Memory B cell (primary cell): Measurements from ENCODE around the gene CAPN10.
A peak's percentile ranks its signal among the peaks of the same experiment; 100 is the strongest.

Experiments
- ATAC-seq: fragments of 150-1000 bp; cut with Tn5 transposase; 2 replicates; pipeline ENCODE4 v1.10.0; 2021; ENCODE audit warnings: low read depth, mild to moderate bottlenecking, moderate library complexity
- DNase-seq, 2 donors: peaks; one replicate each; pipeline ENCODE4 v3.0.0; 2022; ENCODE audit warnings: low spot score in 2 of 2
- H3K27ac Mint-ChIP-seq: one replicate; pipeline ENCODE4 v1.8.0; 2022; ENCODE audit warnings: mild to moderate bottlenecking, moderate library complexity, mixed read lengths
- H3K27me3 Mint-ChIP-seq: one replicate; pipeline ENCODE4 v1.8.0; 2022; ENCODE audit warnings: mixed read lengths
- H3K36me3 Mint-ChIP-seq: one replicate; pipeline ENCODE4 v1.8.0; 2022; ENCODE audit warnings: mild to moderate bottlenecking, mixed read lengths
- H3K4me1 Mint-ChIP-seq: one replicate; pipeline ENCODE4 v1.8.0; 2022; ENCODE audit warnings: mixed read lengths
- H3K4me3 Mint-ChIP-seq: one replicate; pipeline ENCODE4 v1.8.0; 2022; ENCODE audit warnings: mild to moderate bottlenecking, moderate library complexity, mixed read lengths
- H3K9me3 Mint-ChIP-seq: one replicate; pipeline ENCODE4 v1.8.0; 2022; ENCODE audit warnings: mixed read lengths

CAPN10 gene

GRCh38 chr2:240575101-240575965 lies 11.2 kb upstream of the CAPN10 start:
- Mint-ChIP-seq H3K9me3 (no peaks in the 10 kb centered on the region), H3K4me1 (peaks cover 21% of the 10 kb centered on the region), H3K36me3 (peaks cover 15% of the 10 kb centered on the region), H3K27me3 (no peaks in the 10 kb centered on the region), H3K27ac (no peak overlapping the region), H3K4me3 (no peak overlapping the region)
- no peak for ATAC-seq
- no peak for DNase-seq

- DNase-seq (no peak), ATAC-seq (no peak)
- H3K27me3 Mint-ChIP-seq, result no peaks in the 10 kb centered on the region
- no peak overlapping the region for H3K4me3 Mint-ChIP-seq
- peaks cover 22% of the 10 kb centered on the region for H3K36me3 Mint-ChIP-seq
- peaks cover 21% of the 10 kb centered on the region for H3K4me1 Mint-ChIP-seq
- no peak overlapping the region for H3K27ac Mint-ChIP-seq
- H3K9me3 Mint-ChIP-seq, result no peaks in the 10 kb centered on the region
These were observed 10.5 kb upstream of the CAPN10 start for GRCh38 chr2:240576036-240576435.

- no peak overlapping the region for H3K4me3 Mint-ChIP-seq
- H3K4me1 Mint-ChIP-seq, result peaks cover 17% of the 10 kb centered on the region
- no peaks in the 10 kb centered on the region for H3K9me3 Mint-ChIP-seq
- H3K36me3 Mint-ChIP-seq, result peaks cover 22% of the 10 kb centered on the region
- H3K27ac Mint-ChIP-seq, result no peak overlapping the region
- DNase-seq, result no peak
- ATAC-seq, result no peak
- H3K27me3 Mint-ChIP-seq, result no peaks in the 10 kb centered on the region
These were observed 9.9 kb upstream of the CAPN10 start for GRCh38 chr2:240576436-240577205.

DNA sequence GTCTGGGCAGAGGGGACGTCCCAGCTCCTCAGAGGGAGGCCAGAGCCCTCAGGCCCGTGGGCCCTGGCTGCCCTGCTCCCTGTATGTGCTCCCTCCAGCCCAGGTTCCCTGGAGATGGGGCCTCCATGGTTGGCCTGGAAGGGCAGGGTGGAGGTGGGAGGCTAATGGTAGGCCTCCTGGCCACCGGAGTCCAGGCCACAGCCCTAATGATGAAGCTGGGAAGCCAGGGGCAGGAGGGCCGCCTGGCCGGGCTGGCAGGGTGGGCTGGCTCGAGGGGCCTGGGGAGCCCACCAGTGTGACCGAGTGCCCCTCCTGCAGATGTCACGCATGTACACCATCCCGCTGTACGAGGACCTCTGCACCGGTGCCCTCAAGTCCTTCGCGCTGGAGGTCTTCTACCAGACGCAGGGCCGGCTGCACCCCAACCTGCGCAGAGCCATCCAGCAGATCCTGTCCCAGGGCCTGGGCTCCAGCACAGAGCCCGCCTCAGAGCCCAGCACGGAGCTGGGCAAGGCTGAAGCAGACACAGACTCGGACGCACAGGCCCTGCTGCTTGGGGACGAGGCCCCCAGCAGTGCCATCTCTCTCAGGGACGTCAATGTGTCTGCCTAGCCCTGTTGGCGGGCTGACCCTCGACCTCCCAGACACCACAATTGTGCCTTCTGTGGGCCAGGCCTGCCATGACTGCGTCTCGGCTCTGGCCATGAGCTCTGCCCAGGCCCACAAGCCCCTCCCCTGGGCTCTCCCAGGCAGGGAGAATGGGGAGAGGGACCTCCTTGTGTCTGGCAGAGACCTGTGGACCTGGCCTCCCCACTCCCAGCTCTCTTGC lies 9.0 kb upstream of the CAPN10 start:
- ATAC-seq (no peak), DNase-seq (no peak)
- no peak overlapping the region for H3K27ac Mint-ChIP-seq
- no peak overlapping the region for H3K4me3 Mint-ChIP-seq
- H3K9me3 Mint-ChIP-seq, result peaks cover 1% of the 10 kb centered on the region
- no peaks in the 10 kb centered on the region for H3K27me3 Mint-ChIP-seq
- peaks cover 17% of the 10 kb centered on the region for H3K4me1 Mint-ChIP-seq
- peaks cover 24% of the 10 kb centered on the region for H3K36me3 Mint-ChIP-seq

DNA sequence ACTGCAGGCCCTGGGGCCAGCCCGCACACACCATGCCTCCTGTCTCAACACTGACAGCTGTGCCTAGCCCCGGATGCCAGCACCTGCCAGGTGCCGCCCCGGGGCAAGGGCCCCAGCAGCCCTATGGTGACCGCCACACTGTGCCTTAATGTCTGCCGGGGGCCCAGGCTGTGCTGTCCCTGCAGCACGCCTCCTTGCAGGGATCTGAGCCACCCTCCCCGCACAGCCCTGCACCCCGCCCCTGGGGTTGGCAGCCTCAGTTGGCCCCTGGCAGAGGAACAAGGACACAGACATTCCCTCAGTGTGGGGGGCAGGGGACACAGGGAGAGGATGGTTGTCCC lies 8.5 kb upstream of the CAPN10 start:
- H3K27ac Mint-ChIP-seq, result no peak overlapping the region
- DNase-seq (no peak), ATAC-seq (no peak)
- peaks cover 24% of the 10 kb centered on the region for H3K36me3 Mint-ChIP-seq
- H3K4me3 Mint-ChIP-seq, result no peak overlapping the region
- H3K9me3 Mint-ChIP-seq, result peaks cover 1% of the 10 kb centered on the region
- H3K27me3 Mint-ChIP-seq, result no peaks in the 10 kb centered on the region
- H3K4me1 Mint-ChIP-seq, result peaks cover 17% of the 10 kb centered on the region

- Mint-ChIP-seq H3K4me3 (no peak overlapping the region), H3K27ac (no peak overlapping the region), H3K9me3 (peaks cover 1% of the 10 kb centered on the region), H3K36me3 (peaks cover 24% of the 10 kb centered on the region), H3K27me3 (no peaks in the 10 kb centered on the region), H3K4me1 (peaks cover 17% of the 10 kb centered on the region)
- DNase-seq, result no peak
- ATAC-seq, result no peak
These were observed 8.0 kb upstream of the CAPN10 start for GRCh38 chr2:240578488-240578887.

DNA sequence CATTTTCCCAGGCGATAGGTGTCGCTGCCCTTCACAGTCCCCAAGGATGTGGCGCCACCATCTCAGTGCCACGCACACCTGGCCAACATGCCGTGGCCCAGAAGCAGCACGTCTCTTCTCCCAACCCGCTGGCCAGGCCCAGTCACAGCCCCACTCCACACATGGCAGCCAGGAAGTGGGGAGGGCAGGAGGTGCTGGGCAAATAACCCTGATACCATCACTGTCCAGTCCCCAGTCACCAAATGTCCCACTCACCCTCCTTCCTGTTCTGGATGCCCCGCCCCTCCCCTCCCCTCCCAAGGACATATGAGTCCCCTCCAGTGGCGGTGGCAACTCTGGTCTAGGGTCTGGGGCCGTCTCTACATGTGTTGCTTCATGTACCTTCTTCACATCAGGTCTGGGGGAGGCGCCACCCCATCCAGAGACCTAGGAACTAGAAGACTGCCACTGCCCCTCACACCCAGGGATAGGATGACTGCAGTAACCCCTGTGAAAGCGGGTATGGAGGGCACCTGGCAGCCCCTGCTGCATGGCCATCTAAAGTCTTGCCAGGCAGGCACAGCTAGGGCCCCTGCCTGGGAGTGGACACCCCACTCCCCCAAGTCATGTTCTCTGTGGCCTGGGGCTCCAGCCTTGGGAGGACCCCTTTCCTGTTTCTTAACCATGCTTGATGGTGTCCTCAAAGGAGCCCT lies 7.3 kb upstream of the CAPN10 start:
- no peaks in the 10 kb centered on the region for H3K27me3 Mint-ChIP-seq
- H3K4me3 Mint-ChIP-seq, result no peak overlapping the region

GRCh38 chr2:240579771-240580614 lies 6.5 kb upstream of the CAPN10 start:
- Mint-ChIP-seq H3K4me1 (peaks cover 24% of the 10 kb centered on the region), H3K36me3 (peaks cover 20% of the 10 kb centered on the region), H3K4me3 (no peak overlapping the region), H3K9me3 (peaks cover 1% of the 10 kb centered on the region), H3K27me3 (no peaks in the 10 kb centered on the region), H3K27ac (no peak overlapping the region)
- ATAC-seq (peak; percentile 71), DNase-seq (peak; percentile 52 to 59)

More for the DNA sequence above, 7.3 kb upstream of the CAPN10 start:
- H3K27ac Mint-ChIP-seq, result no peak overlapping the region
- H3K9me3 Mint-ChIP-seq, result peaks cover 1% of the 10 kb centered on the region
- peaks cover 17% of the 10 kb centered on the region for H3K4me1 Mint-ChIP-seq
- ATAC-seq (no peak), DNase-seq (no peak)
- H3K36me3 Mint-ChIP-seq, result peaks cover 24% of the 10 kb centered on the region

- Mint-ChIP-seq H3K4me3 (no peak overlapping the region), H3K4me1 (peaks cover 31% of the 10 kb centered on the region), H3K27ac (no peak overlapping the region), H3K27me3 (no peaks in the 10 kb centered on the region), H3K9me3 (peaks cover 1% of the 10 kb centered on the region), H3K36me3 (peaks cover 14% of the 10 kb centered on the region)
- DNase-seq (no peak), ATAC-seq (no peak)
These were observed 4.7 kb upstream of the CAPN10 start for GRCh38 chr2:240581811-240582210.

- H3K27ac Mint-ChIP-seq, result no peak overlapping the region
- H3K36me3 Mint-ChIP-seq, result peaks cover 11% of the 10 kb centered on the region
- H3K4me1 Mint-ChIP-seq, result peaks cover 36% of the 10 kb centered on the region
- DNase-seq (no peak), ATAC-seq (no peak)
- H3K9me3 Mint-ChIP-seq, result peaks cover 1% of the 10 kb centered on the region
- no peak overlapping the region for H3K4me3 Mint-ChIP-seq
- H3K27me3 Mint-ChIP-seq, result no peaks in the 10 kb centered on the region
These were observed 3.8 kb upstream of the CAPN10 start for GRCh38 chr2:240582781-240583180.

DNA sequence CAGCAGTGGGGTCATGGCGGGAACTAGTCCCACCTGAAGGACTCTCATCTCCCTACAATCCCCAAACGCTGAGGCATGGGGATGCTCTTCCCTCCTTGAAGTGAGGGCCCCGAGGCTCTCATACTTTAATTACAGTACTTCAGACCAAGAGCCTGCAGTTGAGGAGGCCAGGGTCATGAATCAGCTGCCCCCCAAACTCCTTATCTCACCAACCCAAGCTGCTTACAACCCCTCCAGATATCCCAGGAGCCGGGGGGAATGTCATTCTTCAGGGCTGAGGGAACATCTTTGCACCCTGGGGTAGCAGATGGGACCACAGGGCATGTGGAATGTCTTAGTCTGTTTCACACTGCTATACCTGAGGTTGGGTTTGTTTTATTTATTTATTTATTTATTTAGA lies 2.8 kb upstream of the CAPN10 start:
- H3K9me3 Mint-ChIP-seq, result peaks cover 1% of the 10 kb centered on the region
- peak overlapping the region; percentile 93 for H3K27ac Mint-ChIP-seq
- ATAC-seq (no peak), DNase-seq (no peak)
- no peak overlapping the region for H3K4me3 Mint-ChIP-seq
- H3K36me3 Mint-ChIP-seq, result peaks cover 10% of the 10 kb centered on the region
- H3K27me3 Mint-ChIP-seq, result no peaks in the 10 kb centered on the region
- H3K4me1 Mint-ChIP-seq, result peaks cover 46% of the 10 kb centered on the region

DNA sequence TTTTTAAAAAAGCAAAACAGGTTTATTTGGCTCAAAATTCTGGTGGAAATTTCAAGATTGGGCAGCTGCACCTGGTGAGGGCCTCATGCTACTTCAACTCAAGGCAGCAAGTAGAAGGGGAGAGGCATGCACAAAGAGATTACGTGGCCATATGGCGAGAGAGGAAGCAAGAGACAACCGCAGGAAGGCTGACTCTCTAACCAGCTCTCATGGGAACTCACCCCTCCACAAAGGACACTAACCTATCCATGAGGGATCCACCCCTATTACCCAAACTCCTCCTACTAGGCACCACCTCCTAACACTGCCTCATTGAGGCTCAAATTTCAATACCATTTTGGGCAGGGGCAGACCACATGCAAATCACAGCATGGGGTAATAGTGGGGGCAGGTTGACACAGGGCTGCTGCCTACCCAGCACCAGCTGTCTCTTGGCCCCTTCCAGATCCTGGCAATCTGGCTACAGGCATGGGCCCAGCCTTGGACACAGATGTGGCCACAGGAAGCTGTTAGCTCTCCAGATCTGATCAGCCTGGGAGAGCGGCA lies 2.0 kb upstream of the CAPN10 start:
- Mint-ChIP-seq H3K9me3 (peaks cover 1% of the 10 kb centered on the region), H3K27me3 (no peaks in the 10 kb centered on the region), H3K27ac (peak overlapping the region; percentile 93), H3K36me3 (peaks cover 10% of the 10 kb centered on the region), H3K4me1 (peaks cover 41% of the 10 kb centered on the region), H3K4me3 (peak overlapping the region; percentile 89)
- DNase-seq (peak; percentile 25 to 48), ATAC-seq (peak; percentile 16)
